ENCODE results near the gene DHRS3. TPM values are rescaled to one million over a fixed set of nuclear protein-coding genes. Genes with fewer than 3 reads are reported as not detected.
"Not testable (repeated sequence)": the region's sequence is repeated elsewhere in the genome, so short reads cannot be mapped to it uniquely, and the experiment has no call there.

DHRS3 gene
- total and polyA plus RNA-seq, 3 experiments from 2014 or later: 31.9 to 123 (median 117) TPM

DNA sequence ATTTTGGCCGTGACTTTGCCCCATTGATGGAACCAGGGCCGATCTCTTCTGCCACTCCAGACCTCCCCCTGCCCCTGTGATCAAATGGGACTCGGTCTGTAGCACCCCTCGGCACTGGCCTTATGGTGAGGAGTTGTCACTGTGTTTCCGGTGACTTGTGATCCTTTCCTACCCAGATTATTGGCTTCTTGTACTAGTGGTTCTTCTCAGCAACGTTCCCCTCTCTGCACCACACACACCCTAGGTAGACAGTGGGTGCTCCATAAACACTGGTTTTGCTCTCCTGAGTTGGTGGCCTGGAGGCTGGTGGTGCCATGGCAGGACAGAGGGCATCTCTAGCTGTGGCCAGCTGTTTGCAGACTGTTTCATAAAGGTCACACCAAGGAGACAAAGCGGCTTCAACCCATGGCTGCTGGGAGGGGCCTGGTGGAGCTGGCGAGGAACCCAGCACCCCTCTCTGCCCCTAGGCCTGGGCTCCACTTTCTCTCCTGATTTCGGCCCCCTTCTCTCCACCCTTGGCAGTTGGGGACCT is 50.7 kb downstream of the DHRS3 start:
- POLR2A ChIA-PET: no interaction called here
- DNase-seq: no peak
- H3K36me3 Mint-ChIP-seq: peaks cover 9 to 64% (median 18%) of the 10 kb centered on the region in 3 donors
- CTCF ChIA-PET: no interaction called here
- H3K27me3 Mint-ChIP-seq: peaks cover 0 to 2% of the 10 kb centered on the region in 2 donors
- no peaks in the 10 kb centered on the region for H3K4me1 Mint-ChIP-seq
- H3K27ac Mint-ChIP-seq: peak overlapping the region in 3 of 8 donors; percentile 32 to 77 (median 66)
- Histone ChIP-seq H3K4me3 (ENCODE audit: low read length) (no peak overlapping the region), H3K36me3 (ENCODE audit: insufficient read depth, low read length) (peaks cover 8% of the 10 kb centered on the region), H3K9me3 (ENCODE audit: low read length) (peaks cover 18% of the 10 kb centered on the region), H3K27ac (ENCODE audit: low read depth, low read length) (peak overlapping the region; percentile 31), H3K4me1 (ENCODE audit: insufficient read depth, low read length) (no peaks in the 10 kb centered on the region), H3K27me3 (ENCODE audit: insufficient read depth, low read length, poor library complexity, severe bottlenecking) (no peaks in the 10 kb centered on the region)
- peaks cover 18 to 24% (median 23%) of the 10 kb centered on the region in 5 donors for H3K9me3 Mint-ChIP-seq
- no peak overlapping the region for H3K4me3 Mint-ChIP-seq

DNA sequence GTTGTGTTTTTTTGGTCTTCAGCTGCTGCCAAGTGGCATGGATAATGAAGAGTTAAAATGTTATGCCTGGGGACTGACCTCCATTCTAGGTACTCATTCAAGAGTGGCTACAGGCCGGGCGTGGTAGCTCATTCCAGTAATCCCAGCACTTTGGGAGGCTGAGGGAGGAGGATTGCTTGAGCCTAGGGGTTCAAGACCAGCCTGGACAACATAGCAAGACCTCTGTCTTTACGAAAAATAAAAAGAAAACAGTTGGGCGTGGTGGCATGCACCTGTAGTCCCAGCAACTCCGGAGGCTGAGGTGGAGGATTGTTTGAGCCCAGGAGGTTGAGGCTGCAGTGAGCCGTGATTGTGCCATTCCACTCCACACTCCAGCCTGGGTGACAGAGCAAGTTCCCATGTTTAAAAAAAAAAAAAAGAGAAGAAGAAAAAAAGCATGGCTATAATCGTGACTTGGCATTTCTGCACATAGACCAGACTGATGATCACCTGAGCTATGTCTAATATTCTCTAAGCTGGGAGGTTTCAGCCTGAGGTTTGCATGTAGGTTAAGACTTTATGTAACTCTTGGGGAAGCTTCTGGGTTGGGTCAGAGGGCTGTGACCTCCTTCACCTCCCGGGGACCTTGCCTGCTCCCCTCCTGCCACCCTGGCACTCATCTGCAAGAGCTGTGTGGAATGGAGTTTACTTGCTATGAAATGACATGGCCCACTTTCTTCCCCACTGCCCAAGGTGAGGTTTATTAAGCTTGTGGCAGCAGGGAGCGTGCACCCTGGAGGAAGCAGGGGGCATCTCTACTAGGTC is 51.3 kb downstream of the DHRS3 start:
- Mint-ChIP-seq H3K9me3 (peaks cover 19 to 27% (median 25%) of the 10 kb centered on the region in 5 donors), H3K4me1 (no peaks in the 10 kb centered on the region), H3K27ac (peak overlapping the region in 2 of 8 donors; percentile 3 to 15), H3K36me3 (peaks cover 9 to 60% (median 21%) of the 10 kb centered on the region in 3 donors), H3K4me3 (no peak overlapping the region), H3K27me3 (peaks cover 0 to 2% of the 10 kb centered on the region in 2 donors)
- peak in 1 of 5 donors; percentile 22 for DNase-seq
- CTCF ChIA-PET: no interaction called here
- Histone ChIP-seq H3K27ac (ENCODE audit: low read depth, low read length) (peak overlapping the region; percentile 31), H3K4me3 (ENCODE audit: low read length) (no peak overlapping the region), H3K9me3 (ENCODE audit: low read length) (peaks cover 18% of the 10 kb centered on the region), H3K27me3 (ENCODE audit: insufficient read depth, low read length, poor library complexity, severe bottlenecking) (no peaks in the 10 kb centered on the region), H3K36me3 (ENCODE audit: insufficient read depth, low read length) (peaks cover 8% of the 10 kb centered on the region), H3K4me1 (ENCODE audit: insufficient read depth, low read length) (no peaks in the 10 kb centered on the region)
- POLR2A ChIA-PET: no interaction called here

DNA sequence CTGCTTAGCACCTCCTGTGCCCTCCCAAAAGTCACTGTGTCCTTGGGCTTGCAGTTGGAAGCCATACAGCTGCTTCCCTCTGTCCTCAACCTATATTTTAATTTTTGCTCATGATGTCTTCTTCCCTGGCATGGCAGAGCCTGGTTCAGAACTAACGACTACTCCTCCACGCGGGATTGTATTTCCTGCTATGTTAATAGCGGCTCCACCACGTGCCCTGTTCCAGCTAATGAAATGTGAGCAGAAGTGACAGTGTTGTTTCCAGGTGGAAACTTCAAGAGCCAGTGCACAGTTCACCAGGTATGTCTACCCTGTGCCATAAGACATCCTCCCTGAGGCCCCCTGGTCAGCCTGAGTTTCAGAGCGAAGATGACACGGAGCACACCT is 52.1 kb downstream of the DHRS3 start:
- Mint-ChIP-seq H3K9me3 (peaks cover 19 to 27% (median 25%) of the 10 kb centered on the region in 5 donors), H3K36me3 (peaks cover 9 to 53% (median 21%) of the 10 kb centered on the region in 3 donors), H3K27me3 (peaks cover 0 to 2% of the 10 kb centered on the region in 2 donors), H3K27ac (peak overlapping the region in 3 of 8 donors; percentile 3 to 23 (median 15)), H3K4me3 (no peak overlapping the region), H3K4me1 (no peaks in the 10 kb centered on the region)
- ChIA-PET CTCF (no interaction called here), POLR2A (no interaction called here)
- H3K27me3 ChIP-seq (ENCODE audit: insufficient read depth, low read length, poor library complexity, severe bottlenecking): no peaks in the 10 kb centered on the region
- peaks cover 4% of the 10 kb centered on the region for H3K36me3 ChIP-seq (ENCODE audit: insufficient read depth, low read length)
- H3K4me1 ChIP-seq (ENCODE audit: insufficient read depth, low read length): no peaks in the 10 kb centered on the region
- peaks cover 18% of the 10 kb centered on the region for H3K9me3 ChIP-seq (ENCODE audit: low read length)
- H3K27ac ChIP-seq (ENCODE audit: low read depth, low read length): no peak overlapping the region
- peak in 1 of 5 donors; percentile 11 for DNase-seq
- H3K4me3 ChIP-seq (ENCODE audit: low read length): no peak overlapping the region

DNA sequence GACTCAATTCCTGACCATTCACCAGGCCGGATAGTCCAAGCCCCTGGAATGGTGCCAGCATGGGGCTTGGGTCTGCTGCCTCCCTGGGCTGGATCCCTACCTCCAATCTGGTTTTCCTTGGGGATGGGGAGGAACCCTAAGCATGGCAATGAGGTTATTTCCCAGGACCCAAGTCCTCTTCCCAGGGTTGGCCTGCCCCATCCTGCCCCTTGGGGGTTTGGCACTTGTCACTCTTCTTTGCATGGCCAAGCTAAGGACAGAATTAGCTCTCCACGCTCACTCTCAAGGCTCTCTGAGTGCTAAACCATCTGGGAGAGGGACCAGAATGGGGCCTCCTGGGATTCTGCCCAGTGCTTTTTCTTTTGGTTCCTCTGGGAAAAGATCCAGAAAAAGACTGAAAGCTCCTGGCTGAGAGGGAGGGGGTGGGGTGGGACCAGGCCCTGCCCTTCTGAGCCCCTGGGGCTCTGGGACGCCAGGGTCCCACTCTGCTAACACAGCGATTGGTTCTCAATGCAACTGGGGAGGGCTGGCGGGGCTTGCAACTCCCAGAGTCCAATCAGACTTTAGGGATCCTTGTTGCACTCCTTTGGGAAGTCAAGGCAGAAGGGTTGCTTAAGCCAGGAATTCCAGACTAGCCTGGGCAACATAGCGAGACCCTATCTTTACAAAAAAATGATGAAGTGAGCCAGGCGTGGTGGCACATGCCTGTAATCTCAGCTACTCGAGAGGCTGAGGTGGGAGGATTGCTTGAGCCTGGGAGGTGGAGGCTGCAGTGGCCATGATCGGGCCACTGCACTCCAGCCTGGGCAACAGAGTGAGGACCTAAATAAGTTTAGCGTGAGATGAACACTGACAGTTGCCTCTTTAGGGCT is 52.7 kb downstream of the DHRS3 start:
- Histone ChIP-seq H3K27me3 (ENCODE audit: insufficient read depth, low read length, poor library complexity, severe bottlenecking) (no peaks in the 10 kb centered on the region), H3K9me3 (ENCODE audit: low read length) (peaks cover 18% of the 10 kb centered on the region), H3K4me3 (ENCODE audit: low read length) (no peak overlapping the region), H3K27ac (ENCODE audit: low read depth, low read length) (no peak overlapping the region), H3K36me3 (ENCODE audit: insufficient read depth, low read length) (no peaks in the 10 kb centered on the region), H3K4me1 (ENCODE audit: insufficient read depth, low read length) (no peaks in the 10 kb centered on the region)
- H3K4me3 Mint-ChIP-seq: no peak overlapping the region
- POLR2A ChIA-PET: no interaction called here
- peak overlapping the region in 1 of 8 donors; percentile 15 for H3K27ac Mint-ChIP-seq
- H3K27me3 Mint-ChIP-seq: peaks cover 0 to 2% of the 10 kb centered on the region in 2 donors
- peaks cover 8 to 48% (median 21%) of the 10 kb centered on the region in 3 donors for H3K36me3 Mint-ChIP-seq
- no peaks in the 10 kb centered on the region for H3K4me1 Mint-ChIP-seq
- peak in 1 of 5 donors; percentile 10 for DNase-seq
- CTCF ChIA-PET: no interaction called here
- H3K9me3 Mint-ChIP-seq: peaks cover 19 to 27% (median 25%) of the 10 kb centered on the region in 5 donors

DNA sequence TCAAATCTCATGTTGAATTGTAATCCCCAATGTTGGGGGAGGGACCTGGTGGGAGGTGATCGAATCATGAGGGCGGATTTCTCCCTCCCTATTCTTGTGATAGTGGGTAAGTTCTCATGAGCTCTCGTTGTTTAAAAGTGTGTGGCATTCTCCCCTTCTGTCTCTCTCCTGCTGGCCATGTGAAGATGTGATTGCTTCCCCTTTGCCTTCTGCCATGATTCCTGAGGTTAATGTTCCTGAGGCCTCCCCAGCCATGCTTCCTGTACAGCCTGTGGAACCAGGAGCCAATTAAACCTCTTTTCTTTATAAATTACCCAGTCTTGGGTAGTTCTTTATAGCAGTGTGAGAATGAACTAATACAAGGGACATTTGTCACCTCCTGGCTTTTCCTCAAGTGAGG is 53.8 kb downstream of the DHRS3 start:
- H3K4me3 Mint-ChIP-seq; H3K27me3 Mint-ChIP-seq; CTCF ChIA-PET; H3K27me3 ChIP-seq (ENCODE audit: insufficient read depth, low read length, poor library complexity, severe bottlenecking); H3K4me1 ChIP-seq (ENCODE audit: insufficient read depth, low read length); H3K4me1 Mint-ChIP-seq; DNase-seq; H3K4me3 ChIP-seq (ENCODE audit: low read length); H3K27ac ChIP-seq (ENCODE audit: low read depth, low read length); POLR2A ChIA-PET; H3K36me3 ChIP-seq (ENCODE audit: insufficient read depth, low read length): not testable (repeated sequence)
- H3K9me3 ChIP-seq (ENCODE audit: low read length): peaks cover 18% of the 10 kb centered on the region
- Mint-ChIP-seq H3K36me3 (peaks cover 8 to 41% (median 21%) of the 10 kb centered on the region in 3 donors), H3K27ac (peak overlapping the region in 2 of 8 donors; percentile 29 to 61), H3K9me3 (peaks cover 19 to 27% (median 25%) of the 10 kb centered on the region in 5 donors)

DNA sequence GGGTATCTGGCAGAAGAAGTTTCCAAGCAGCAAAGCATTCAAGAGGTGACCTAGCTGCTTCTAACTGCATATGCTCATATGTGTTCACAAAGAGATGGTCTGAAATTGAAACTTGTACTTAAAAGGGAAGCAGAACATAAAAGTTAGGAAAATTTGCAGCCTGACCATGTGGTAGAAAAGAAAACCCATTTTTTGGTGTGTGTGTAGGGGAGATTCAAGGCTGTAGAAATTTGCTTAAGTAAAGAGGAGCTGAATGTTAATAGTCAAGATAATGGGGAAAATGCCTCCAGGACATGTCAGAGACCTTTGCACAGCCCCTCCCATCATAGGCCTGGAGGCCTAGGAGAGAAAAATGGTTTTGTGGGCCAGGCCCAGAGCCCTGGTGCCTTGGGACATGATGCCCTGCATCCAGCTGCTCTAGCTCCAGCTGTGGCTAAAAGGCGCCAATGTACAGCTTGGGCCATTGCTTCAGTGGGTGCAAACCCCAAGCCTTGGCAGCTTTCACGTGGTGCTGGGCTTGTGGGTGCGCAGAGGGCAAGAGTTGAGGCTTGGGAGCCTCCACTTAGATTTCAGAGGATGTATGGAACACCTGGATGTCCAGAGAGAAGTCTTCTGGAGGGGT is 54.9 kb downstream of the DHRS3 start:
- Histone ChIP-seq H3K9me3 (ENCODE audit: low read length) (peaks cover 18% of the 10 kb centered on the region), H3K36me3 (ENCODE audit: insufficient read depth, low read length) (no peaks in the 10 kb centered on the region), H3K4me3 (ENCODE audit: low read length) (no peak overlapping the region), H3K27me3 (ENCODE audit: insufficient read depth, low read length, poor library complexity, severe bottlenecking) (no peaks in the 10 kb centered on the region), H3K27ac (ENCODE audit: low read depth, low read length) (no peak overlapping the region), H3K4me1 (ENCODE audit: insufficient read depth, low read length) (no peaks in the 10 kb centered on the region)
- no peaks in the 10 kb centered on the region for H3K4me1 Mint-ChIP-seq
- ChIA-PET POLR2A (no interaction called here), CTCF (no interaction called here)
- peaks cover 0 to 4% of the 10 kb centered on the region in 2 donors for H3K27me3 Mint-ChIP-seq
- H3K4me3 Mint-ChIP-seq: no peak overlapping the region
- peak in 1 of 5 donors; percentile 1 for DNase-seq
- H3K27ac Mint-ChIP-seq: no peak overlapping the region
- peaks cover 8 to 34% (median 21%) of the 10 kb centered on the region in 3 donors for H3K36me3 Mint-ChIP-seq
- H3K9me3 Mint-ChIP-seq: peaks cover 19 to 27% (median 25%) of the 10 kb centered on the region in 5 donors

DNA sequence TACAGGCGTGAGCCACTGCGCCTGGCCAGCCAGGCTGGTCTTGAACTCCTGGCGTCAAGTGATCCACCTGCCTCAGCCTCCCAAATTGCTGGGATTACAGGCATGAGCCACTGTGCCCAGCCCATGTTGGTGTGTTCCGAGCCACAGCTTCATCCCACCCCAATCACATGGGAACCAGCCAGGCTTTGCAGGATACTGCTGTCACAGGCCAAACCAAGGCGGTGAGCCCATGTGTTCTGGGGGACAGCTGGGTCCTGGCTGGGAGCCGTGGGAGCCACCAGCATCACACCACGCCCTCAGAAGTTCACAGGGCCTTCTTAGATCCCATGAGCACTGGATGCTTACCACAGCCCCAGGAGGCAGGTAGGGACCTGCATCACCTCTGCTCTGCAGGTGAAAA is 56.9 kb downstream of the DHRS3 start:
- H3K27me3 ChIP-seq (ENCODE audit: insufficient read depth, low read length, poor library complexity, severe bottlenecking): no peaks in the 10 kb centered on the region
- ChIA-PET CTCF (no interaction called here), POLR2A (no interaction called here)
- H3K27ac ChIP-seq (ENCODE audit: low read depth, low read length): no peak overlapping the region
- no peak overlapping the region for H3K27ac Mint-ChIP-seq
- H3K27me3 Mint-ChIP-seq: peaks cover 0 to 4% of the 10 kb centered on the region in 2 donors
- H3K9me3 ChIP-seq (ENCODE audit: low read length): peaks cover 18% of the 10 kb centered on the region
- H3K4me1 ChIP-seq (ENCODE audit: insufficient read depth, low read length): no peaks in the 10 kb centered on the region
- no peak for DNase-seq
- no peak overlapping the region for H3K4me3 Mint-ChIP-seq
- H3K9me3 Mint-ChIP-seq: peaks cover 19 to 27% (median 25%) of the 10 kb centered on the region in 5 donors
- no peaks in the 10 kb centered on the region for H3K4me1 Mint-ChIP-seq
- no peak overlapping the region for H3K4me3 ChIP-seq (ENCODE audit: low read length)
- no peaks in the 10 kb centered on the region for H3K36me3 ChIP-seq (ENCODE audit: insufficient read depth, low read length)
- peaks cover 5 to 21% (median 15%) of the 10 kb centered on the region in 3 donors for H3K36me3 Mint-ChIP-seq

Data from CD8-positive, alpha-beta memory T cell (primary cell).